GM12873 (cell line): ENCODE data around the gene PDPN.

Experiments used
- CTCF ChIP-seq: IDR thresholded peaks from 2 replicates; pipeline ENCODE4 v1.5.1; 2012; ENCODE audit warnings: low read depth, mild to moderate bottlenecking, moderate library complexity, low read length, control low read depth; ENCODE audit not compliant: insufficient read depth; ENCODE audit errors: missing control alignments

The PDPN gene

GRCh38 chr1:13583595-13583965 lies at the start of gene PDPN:
TSS of gene PDPN (plus strand) at chr1:13583832. CDS start at chr1:13584034, 202 bp downstream.
- no peak for TF ChIP-seq CTCF

- no peak for TF ChIP-seq CTCF
Measured at GRCh38 chr1:13535227-13535626, 48.4 kb upstream of the PDPN start.

GRCh38 chr1:13536571-13536970 lies 47.1 kb upstream of the PDPN start:
- no peak for TF ChIP-seq CTCF

GRCh38 chr1:13538832-13539231 lies 44.8 kb upstream of the PDPN start:
- TF ChIP-seq CTCF, result no peak

- peak; percentile 22 for TF ChIP-seq CTCF
Measured at GRCh38 chr1:13539683-13540082, 43.9 kb upstream of the PDPN start.

- no peak for TF ChIP-seq CTCF
Measured at GRCh38 chr1:13540866-13541265, 42.8 kb upstream of the PDPN start.

GRCh38 chr1:13541435-13542215 lies 42.0 kb upstream of the PDPN start:
- no peak for TF ChIP-seq CTCF
